GM18502 (cell line): ENCODE data around the gene PATJ.
"Not testable (repeated sequence)": the region's sequence is repeated elsewhere in the genome, so short reads cannot be mapped to it uniquely, and the experiment has no call there.

Experiments
- ATAC-seq: cut with Tn5 transposase; IDR thresholded peaks from one replicate; pipeline ENCODE4 v1.9.1; 2021; ENCODE audit warnings: mild to moderate bottlenecking; ENCODE audit not compliant: unreplicated experiment, poor library complexity

PATJ gene

DNA sequence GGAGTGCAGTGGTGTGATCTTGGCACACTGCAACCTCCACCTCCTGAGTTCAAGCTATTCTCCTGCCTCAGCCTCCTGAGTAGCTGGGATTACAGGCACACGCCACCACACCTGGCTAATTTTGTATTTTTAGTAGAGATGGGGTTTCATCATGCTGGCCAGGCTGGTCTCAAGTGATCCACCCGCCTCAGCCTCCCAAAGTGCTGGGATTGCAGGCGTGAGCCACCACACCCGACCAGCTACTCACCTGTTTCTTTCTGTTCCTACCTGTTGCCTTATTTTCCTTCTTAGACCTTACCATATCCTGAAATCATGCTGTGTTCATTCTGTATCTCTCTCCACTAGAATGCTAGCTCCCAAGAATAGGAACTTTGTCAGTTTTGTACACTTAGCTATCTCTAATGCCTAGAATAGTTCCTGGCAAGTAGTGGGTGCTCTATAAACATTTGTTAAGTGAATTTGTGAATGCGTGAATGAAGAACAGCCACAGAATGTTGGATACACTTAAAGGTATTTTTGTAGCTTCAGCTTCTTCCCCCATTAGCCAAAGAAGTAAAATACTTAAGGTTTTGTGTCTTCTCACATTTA, 137.7 kb downstream of the PATJ start:
- not testable (repeated sequence) for ATAC-seq

DNA sequence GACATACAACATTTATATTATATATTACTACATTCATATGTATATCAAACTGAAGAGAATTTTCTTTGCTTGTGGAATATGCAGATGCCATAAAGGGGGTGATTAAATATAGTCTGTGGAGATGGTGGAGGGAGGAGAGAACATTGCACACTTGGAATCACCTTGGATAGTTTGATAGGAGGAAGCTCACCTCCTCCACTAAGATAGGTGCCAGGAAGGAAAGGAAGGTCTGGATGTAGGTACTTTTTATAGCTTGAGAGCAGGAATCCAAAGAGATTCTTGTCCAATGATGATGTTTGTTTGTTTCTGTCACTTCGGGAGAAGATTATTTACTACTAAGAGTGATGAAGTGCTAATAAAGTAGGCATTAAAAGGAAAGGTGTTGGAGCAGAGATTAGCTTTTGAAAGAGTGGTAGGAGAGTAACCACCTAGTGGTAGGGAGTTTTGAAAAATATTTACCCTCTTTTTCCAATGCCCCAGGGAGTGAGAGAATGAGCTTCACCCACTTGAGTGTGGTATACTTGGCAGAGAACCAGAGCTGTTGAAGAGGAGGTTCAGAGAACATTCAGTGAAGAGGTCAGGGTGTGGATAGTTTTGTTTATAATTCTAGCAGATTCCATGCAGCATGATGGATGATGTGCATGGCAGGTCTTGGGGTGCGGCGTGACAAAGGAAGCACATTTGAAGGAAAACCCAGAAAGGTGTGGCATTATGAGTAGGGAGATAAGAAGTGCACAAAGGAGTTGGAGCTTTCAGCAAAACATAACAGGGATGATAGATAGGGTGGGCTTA, 145.0 kb downstream of the PATJ start:
- no peak for ATAC-seq

DNA sequence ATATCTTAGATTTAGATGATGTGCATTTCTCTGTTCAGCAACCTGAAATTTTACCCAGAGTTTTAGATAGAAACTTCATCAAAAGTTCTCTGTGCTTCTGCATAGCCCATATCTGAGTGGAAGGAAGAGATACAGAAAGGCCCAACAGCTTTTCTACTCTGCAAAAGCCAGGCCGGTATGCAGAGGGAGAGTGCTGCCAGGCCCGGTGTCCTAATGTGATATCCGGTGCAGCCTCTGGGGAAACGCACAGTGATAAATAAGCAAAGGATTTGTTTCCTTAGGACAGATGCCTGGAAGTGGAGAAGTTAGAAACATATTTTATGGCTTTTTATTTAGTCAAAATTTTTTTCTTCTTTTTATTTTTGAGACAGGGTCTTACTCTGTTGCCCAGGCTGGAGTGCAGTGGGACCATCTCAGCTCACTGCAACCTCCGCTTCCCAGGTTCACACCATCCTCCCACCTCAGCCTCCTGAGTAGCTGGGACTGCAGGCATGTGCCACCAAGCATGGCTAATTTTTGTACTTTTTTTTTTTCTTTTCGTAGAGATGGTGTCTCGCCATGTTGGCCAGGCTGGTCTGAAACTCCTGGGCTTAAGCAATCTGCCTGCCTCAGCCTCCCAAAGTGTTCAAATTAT, 145.8 kb downstream of the PATJ start:
- ATAC-seq = no peak

DNA sequence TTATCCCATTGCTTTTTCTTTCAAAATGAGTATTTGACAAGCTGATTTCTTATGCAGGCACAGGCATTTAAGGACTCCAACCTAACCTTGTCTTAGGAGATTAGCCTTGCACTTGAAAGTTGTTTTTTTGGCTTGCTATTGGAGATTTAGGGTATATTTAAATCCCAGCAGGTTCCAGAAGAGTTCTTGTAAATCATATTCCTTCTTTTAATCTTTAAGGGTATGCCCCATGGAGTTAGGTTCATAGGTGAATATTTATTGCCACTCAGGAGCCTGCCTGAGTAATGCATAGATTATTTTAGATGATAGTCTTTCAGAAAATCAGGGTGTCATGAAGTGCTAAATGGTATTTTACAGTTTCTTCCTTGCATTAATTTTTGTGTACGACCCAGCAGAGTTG, 146.5 kb downstream of the PATJ start:
- no peak for ATAC-seq

DNA sequence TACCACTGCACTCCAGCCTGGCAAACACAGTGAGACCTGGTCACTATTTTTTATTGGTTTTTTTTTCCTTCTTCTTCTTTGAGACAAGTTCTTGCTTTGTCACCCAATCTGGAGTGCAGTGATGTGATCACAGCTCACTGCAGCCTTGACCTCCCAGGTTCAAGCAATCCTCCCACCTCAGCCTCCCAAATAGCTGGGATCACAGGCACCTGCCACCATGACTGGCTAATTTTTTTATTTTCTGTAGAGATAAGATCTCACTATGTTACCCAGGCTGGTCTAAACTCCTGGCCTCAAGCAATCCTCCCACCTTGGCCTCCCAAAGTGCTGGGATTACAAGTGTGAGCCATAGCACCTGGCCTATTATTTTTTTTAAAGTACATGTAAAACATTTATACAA, 148.2 kb downstream of the PATJ start:
- not testable (repeated sequence) for ATAC-seq

DNA sequence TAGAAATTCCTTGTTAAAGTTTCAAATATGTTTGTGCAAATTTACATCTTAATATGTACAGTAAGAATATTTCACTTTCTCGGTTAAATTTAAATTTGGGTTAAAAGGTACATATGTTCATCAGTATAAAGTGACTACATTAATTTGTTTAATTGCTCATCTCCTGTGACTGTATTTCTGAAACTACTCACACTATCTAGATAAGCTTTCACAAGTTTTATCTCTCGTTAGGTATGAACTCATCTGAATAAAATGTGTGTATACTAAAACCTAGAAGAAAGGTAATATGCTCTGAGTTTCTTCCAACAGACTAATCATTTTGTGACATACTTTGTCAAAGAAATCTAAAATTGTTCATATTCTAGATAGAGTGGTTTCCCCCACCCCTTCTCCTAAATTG, 150.7 kb downstream of the PATJ start:
- ATAC-seq = no peak

DNA sequence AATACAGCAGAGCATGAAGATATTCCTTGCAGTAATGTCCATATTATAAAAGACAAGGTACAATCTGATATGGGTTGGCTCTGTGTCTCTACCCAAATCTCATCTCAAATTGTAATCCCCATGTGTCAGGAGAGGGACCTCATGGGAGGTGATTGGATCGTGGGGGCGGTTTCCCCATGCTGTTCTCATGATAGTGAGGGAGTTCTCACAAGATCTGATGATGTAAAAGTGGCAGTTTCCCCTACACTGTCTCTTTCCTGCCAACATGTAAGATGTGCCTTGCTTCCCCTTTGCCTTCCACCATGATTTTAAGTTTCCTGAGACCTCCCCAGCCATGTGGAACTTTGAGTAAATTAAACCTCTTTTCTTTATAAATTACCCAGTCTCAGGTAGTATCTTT, 152.0 kb downstream of the PATJ start:
- not testable (repeated sequence) for ATAC-seq

DNA sequence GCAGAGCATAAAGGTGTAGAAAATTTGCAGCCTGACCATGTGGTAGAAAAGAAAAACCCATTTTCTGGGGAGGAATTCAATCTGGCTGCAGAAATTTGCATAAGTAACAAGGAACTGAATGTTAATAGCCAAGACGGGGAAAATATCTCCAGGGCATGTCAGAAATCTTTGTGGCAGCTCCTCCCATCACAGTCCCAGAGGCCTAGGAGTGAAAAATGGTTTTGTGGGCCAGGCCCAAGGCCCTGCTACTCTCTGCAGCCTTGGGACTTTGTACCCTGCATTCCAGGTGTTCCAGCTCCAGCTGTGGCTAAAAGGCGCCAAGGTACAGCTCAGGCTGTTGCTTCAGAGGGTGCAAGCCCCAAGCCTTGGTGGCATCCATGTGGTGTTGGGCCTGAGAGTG, 152.9 kb downstream of the PATJ start:
- ATAC-seq = no peak

DNA sequence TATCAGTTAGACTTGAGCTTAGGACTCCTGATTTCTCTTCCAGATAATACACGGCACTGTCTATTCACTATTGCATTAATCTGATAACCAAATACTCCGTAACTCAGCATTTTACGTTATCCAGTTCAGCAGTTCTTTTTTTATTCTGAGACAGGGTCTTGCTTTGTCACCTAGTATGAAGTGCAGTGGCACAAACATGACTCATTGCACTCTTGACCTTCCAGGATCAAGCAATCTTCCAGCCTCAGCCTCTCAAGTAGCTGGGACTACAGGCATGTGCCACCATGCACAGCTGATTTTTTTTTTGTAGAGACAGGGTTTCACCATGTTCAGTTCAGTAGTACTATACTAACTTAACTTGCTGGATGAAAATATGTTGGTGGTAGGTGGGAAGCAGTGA, 156.4 kb downstream of the PATJ start:
- ATAC-seq = no peak

DNA sequence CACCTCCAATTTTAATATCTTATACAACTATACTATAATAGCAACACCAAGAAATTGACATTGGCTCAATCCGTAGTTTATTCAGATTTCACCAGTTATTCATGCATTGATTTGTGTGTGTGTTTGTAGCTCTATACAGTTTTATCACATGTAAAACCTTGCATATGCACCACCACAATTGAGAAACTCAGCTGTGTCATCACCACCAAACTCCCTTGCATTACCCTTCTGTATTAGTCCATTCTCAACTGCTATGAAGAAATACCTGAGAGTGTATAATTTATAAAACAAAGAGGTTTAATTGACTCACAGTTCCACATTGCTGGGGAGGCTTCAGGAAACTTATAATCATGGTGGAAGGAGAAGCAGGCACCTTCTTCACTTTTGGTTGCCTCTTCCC, 162.1 kb downstream of the PATJ start:
- ATAC-seq = no peak

DNA sequence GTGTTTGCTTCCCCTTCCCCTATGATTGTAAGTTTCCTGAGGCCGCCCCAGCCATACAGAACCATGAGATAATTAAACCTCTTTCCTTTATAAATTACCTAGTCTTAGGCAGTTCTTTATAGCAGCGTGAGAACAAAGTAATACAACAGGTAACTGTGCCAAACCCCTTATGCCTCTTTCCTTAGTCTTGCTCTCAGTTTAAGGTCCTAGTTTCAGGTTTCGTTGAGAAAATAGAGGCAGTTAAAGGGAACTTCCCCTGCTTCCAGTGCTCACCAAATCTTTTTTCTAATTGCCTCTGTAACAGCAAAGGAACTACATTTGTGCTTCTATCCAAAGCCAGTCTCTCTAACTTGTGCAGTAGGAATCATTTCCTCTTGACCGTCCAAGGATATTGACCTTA, 164.8 kb downstream of the PATJ start:
- no peak for ATAC-seq

DNA sequence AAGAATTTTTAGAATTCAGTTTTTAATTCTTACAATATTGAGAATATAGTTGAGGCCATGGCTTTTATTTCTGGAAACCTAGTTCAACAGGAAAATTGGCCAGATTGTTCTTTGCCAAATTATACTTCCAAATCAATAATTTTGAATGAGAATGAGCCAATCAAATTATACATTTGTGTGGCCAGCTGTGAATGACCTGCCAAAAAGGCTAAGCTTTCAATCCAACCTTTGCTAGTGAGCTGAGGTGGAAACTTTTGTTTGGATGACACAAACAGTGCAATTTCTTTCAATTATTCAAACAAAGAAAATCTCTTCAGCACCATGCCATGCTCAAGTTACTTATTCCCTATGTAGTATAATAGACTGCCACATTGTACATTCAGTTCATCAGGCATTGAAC, 167.8 kb downstream of the PATJ start:
- ATAC-seq = no peak

DNA sequence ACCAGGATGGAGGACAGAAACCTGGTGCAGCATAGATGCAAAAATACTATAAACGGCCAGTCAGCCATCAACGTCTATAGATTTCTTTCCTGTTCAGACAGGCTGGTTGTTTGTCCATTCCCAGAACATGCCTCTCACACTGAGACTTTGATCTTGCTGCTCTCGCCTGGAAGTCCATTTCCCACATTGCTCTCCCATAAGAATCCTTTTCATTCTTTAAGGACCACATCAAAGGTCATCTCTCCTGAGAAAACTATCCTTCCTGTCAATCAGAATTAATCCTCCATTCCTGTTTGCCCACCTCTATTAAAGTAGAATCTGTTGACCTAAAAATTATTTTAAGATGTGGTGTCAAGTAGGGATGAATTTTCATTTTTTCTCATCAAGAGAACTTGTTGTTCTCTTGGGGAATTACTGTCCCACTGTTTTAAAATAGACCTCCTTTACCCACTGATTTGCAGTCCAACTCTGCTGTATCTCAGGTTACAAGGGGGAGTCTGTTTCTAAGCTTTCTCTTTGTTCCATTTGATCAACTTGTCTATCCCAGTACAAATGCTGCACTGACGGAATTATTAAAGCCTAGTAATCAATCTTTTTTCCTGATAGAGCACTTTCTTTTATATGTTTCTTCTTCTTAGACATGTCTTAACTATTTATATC, 172.7 kb downstream of the PATJ start:
- no peak for ATAC-seq

DNA sequence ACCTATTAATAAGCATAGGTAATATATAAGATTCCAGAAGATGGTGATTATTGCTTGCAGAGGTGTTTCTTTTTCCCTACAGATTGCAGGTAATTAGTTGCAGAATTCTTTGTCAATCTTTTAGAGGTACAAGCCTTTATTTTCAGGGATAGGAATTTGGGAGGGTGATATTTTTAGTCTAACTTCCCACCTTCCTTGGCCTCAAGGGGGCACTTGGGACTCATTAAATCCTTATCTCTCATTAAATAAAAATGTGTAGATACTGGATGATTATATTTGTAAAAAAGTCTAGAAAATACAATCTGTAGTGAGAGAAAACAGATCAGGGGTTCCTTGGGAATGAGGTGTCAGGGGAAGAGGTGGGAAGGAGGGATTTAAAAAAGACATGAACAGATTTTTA, 179.2 kb downstream of the PATJ start:
- ATAC-seq = no peak

DNA sequence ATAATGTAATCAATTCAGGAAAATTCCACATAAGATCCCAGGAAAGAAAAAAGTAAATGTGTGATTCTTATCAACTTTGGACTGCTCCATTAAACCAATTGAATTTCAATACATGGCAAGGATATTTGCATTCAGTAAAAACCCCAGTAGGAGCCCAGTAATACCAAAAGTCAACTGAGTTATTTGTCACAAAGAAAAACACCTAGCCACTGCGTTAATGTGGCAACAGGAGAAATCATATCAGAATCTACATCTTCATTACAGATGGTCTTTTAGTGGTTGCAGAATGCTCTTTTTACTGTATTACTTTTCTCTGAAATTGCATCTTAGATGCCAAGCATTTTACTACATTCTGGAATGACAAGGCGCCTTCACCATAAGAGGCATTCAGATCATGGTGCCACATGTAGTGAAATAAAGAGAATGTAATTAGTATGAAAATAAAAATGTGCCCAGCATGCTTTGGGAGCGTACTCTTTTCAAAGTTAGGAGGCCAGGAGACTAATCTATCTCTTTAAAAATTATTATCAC, 180.7 kb downstream of the PATJ start:
- no peak for ATAC-seq

DNA sequence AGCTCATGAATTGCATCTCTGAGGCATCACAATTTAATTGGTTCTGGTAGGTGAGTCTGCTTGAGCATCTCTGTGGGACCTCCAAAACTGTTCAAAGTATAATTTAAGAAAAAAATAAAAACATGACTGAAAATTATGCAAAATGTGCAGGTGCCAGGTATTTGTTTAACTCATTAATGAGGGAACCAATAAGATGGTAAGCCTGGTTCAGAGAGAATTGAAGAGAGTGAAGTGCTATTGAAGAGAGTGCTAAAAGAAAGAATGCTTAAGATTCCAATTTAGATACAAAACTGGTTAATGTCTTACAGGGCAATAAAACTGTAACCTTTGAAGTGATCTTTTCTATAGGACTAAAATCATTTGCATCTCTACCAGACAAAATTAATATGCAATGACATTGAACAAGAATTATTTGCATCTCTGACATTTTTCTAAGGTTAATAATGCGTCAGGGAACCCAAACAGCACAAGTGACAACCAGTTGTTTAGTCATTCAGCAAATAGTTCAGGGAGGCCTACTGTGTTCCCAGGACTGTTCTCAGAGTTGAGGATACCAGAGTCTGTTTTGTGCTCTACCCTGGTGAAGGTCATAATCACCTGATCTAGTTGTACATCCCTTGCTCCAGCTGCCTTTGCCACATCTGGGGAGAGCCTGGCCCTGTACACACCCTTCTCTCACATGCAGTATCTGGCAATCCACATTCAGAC, 183.5 kb downstream of the PATJ start:
- no peak for ATAC-seq

DNA sequence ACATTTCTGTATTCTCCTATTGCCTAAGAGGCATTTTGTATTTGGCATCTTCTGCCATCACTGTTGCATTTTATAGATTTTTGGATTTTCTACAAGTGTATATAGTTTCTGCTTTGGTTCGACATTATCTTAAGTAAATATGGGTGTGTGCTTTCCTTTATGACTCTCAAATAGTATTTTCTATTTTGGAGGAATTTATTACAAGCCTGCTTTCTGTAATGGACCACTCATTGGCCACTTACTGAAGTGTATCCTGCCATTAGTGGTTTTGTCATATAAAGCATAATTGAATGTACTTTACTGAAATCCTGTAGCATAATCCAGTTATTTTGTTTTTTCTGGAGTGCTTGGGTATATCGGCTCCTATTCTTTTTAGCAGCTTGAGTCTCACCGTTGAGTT, 184.3 kb downstream of the PATJ start:
- no peak for ATAC-seq

DNA sequence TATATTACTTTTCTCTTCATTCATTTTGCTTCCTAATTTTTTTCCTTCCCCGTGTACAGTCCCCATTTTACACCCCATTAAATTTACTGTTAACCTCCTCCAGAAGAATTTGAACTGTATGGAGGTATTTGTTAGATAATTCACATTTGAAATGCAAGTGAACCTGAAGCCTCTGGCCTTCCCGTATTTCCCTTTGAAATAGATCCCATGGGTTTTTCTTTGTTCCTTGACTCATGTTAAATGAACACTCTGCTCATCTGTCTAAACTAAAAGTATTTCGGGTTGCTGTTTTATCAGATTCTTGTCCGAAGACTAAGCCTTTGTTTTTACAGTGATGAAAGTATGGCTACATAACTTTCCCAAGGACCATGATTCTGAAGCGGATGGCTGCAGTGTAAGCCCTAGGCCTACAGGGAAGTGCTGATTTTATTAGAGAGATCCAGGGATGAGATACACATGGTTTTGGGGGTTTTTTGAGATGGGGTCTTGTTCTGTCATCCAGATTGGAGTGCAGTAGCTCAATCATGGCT, 187.9 kb downstream of the PATJ start:
- ATAC-seq = no peak

DNA sequence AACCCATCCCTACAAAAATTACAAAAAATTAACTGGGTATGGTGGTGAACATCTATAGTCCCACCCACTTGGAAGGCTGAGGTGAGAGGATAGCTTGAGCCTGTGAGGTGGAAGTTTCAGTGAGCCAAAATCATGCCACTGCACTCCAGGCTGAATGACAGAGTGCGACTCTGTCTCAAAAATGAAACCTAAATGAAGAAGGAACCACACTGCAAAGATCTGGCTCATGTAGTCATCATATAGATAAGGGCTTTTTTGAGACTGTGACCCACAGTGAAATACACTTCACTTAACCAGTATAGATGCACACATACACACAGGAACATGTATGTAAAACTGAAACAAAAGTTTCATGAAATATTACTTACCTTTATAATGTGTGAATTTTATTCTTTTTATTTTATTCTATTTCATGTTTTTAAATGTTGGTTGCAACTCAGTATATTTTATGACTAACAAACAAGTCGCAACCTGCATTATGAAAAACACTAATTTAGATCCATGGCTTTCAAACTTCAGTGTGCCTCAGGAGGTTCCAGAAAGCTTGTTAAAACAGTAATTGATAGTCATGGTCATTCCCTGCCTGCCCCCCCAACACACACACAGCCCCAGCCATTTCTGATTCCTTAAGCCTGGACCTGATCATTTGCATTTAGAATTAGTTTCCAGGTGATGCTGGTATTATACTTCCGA, 189.5 kb downstream of the PATJ start:
- ATAC-seq = no peak

DNA sequence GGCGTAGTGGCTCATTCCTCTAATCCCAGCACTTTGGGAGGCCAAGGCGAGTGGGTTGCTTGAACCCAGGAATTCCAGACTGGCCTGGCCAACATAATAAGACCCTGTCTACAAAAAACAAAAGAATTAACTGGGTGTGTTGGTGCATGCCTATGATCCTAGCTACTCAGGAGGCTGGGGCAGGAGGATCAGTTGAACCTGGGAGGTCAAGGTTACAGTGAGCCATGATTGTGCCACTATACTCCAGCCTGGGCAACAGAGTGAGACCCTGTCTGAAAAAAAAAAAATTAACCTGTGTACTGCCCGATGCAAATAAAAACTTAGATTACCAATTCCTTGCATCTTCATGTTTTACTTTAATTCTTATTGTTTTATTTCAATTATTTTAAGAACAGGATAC, 193.2 kb downstream of the PATJ start:
- no peak for ATAC-seq
